Measurements from ENCODE around the gene NRSN1.

NRSN1 gene

DNA sequence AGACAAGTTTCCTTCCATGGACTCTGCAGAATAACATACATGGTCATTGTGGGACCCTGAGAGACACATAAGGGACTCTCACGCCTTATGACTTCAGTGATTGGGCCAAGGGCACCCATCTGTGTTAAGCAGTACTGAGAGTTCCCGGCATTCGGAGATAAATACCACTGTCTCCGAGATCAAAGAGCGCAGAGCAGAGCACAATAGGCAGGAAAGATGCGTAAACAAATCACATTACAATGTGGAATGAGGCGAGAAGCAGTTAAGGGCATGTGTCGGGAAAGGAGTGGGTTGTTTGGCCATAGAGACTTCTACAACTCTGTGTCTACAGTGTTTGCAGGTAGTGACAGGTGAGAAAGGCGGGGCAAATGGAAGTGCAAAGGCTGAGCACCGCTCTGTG is 57.6 kb downstream of the NRSN1 start:
- TF ChIP-seq, protein P1, sequence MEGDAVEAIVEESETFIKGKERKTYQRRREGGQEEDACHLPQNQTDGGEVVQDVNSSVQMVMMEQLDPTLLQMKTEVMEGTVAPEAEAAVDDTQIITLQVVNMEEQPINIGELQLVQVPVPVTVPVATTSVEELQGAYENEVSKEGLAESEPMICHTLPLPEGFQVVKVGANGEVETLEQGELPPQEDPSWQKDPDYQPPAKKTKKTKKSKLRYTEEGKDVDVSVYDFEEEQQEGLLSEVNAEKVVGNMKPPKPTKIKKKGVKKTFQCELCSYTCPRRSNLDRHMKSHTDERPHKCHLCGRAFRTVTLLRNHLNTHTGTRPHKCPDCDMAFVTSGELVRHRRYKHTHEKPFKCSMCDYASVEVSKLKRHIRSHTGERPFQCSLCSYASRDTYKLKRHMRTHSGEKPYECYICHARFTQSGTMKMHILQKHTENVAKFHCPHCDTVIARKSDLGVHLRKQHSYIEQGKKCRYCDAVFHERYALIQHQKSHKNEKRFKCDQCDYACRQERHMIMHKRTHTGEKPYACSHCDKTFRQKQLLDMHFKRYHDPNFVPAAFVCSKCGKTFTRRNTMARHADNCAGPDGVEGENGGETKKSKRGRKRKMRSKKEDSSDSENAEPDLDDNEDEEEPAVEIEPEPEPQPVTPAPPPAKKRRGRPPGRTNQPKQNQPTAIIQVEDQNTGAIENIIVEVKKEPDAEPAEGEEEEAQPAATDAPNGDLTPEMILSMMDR (IDR thresholded peaks at IDR 0.05; ENCODE audit: insufficient read depth, missing control alignments): no peak
- no peak for DNase-seq (ENCODE audit: insufficient read length, low spot score)
- FAIRE-seq: no peak

DNA sequence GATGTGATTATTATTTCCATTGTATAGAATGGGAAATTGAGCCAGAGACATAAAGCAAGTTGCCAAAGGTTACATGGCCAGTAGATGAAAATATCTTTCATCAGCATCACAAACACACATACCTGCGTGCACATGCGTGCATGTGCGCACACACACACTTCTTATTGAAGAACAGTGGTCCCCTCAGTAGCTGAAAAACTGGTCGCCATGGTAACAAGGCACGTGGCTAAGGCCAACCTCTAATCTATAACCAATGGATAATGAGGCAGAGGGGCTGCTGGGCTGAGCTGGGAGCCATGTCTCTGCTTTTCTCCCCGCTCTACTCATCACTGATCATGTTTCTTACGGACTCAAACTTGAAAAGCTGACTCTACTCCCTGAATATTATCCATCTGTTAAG is 60.3 kb downstream of the NRSN1 start:
- FAIRE-seq (no peak), DNase-seq (ENCODE audit: insufficient read length, low spot score) (no peak)
- TF ChIP-seq, protein P1 (IDR thresholded peaks at IDR 0.05; ENCODE audit: insufficient read depth, missing control alignments): no peak

DNA sequence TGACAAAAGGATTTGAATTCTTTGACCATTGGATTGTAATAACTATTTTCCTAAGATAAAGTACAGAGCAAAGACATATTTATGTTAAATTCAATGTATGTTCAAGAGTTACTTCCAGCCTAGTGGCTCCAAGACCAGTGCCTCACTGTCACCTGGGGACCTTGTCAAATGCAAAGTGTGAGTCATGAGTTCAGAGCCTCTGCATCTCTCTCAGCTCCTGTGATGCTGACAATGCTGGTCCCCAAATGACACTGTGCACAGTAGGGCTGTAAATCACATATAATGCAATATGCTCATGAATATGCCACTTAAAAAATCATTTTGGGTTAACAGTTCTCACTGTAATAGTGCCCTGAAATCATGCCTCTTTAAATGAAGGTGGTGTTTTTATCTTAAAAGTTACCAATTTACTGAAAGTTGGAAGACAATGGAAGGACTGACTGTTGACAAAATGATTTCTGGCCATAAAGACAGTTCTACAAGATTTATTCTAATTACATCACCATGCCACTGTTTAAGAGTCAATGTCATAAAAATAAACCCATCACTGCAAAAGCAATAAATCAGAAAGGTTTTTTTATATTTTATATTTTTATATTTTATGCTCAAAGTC is 62.1 kb downstream of the NRSN1 start:
- DNase-seq (ENCODE audit: insufficient read length, low spot score): no peak
- no peak for FAIRE-seq
- TF ChIP-seq, protein P1 (IDR thresholded peaks at IDR 0.05; ENCODE audit: insufficient read depth, missing control alignments): no peak

DNA sequence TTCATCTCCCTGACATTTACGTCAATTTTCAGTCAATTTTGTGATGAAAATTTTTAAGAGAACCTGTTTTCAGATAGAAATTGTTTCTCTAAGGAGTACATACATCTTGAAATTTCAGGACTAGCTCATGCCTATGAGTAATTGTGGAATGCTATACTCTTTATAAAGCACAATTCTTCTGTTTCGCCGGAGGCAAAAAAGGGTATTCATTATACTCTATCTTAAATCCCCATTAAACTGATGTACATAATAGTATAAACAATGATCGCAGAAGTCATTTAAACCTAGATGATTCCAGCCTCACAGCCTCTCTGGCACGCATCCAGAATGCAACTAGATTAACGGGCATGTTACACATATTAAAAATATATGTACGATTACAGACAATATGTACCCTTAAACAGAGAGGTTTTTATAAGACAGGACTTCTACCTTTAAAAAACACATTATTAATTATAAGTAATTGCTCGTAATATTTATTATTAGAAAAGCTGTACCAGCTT is 62.6 kb downstream of the NRSN1 start:
- TF ChIP-seq, protein P1 (IDR thresholded peaks at IDR 0.05; ENCODE audit: insufficient read depth, missing control alignments): no peak
- FAIRE-seq (no peak), DNase-seq (ENCODE audit: insufficient read length, low spot score) (no peak)

- TF ChIP-seq, protein P1 (IDR thresholded peaks at IDR 0.05; ENCODE audit: insufficient read depth, missing control alignments): no peak
- DNase-seq (ENCODE audit: insufficient read length, low spot score) (no peak), FAIRE-seq (no peak)
Observed at GRCh38 chr6:24191346-24191745, 65.3 kb downstream of the NRSN1 start.

- TF ChIP-seq, protein P1 (IDR thresholded peaks at IDR 0.05; ENCODE audit: insufficient read depth, missing control alignments): no peak
- FAIRE-seq (no peak), DNase-seq (ENCODE audit: insufficient read length, low spot score) (no peak)
Observed at GRCh38 chr6:24193364-24193763, 67.3 kb downstream of the NRSN1 start.

DNA sequence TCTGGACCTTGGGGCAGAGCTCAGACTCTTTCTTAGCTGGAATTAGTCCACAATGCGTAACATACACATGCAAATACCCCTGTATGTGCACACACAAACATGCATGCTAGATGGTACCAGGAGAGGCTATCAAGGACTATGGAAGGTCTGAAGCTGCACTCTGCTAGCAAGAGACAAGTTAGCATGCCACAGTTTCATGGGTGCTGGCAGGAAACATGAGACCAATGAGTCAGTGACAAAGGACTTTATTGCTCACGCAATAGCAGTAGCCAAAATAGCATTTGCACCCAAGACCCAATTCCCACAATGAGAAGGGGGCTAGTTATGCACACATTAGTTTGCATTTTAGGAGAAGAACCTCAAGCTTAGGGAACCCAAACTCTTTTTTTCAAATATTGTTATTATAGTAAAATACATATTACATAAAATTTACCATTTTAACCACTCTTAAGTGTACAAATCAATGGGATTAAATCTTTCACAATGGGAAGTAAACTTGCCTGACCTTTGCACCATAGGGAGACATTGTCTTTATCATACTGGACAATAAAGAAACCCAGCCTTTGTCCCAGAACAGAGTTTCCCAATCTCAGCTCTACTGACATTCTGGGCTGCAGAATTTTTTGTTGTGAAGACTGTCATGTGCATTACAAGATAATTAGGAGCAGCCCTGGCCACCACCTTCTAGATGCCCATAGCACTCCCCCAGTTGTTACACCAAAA is 69.1 kb downstream of the NRSN1 start:
- TF ChIP-seq, protein P1 (IDR thresholded peaks at IDR 0.05; ENCODE audit: insufficient read depth, missing control alignments): no peak
- FAIRE-seq: no peak
- no peak for DNase-seq (ENCODE audit: insufficient read length, low spot score)
